ENCODE data around the gene SNCAIP.

SNCAIP gene

DNA sequence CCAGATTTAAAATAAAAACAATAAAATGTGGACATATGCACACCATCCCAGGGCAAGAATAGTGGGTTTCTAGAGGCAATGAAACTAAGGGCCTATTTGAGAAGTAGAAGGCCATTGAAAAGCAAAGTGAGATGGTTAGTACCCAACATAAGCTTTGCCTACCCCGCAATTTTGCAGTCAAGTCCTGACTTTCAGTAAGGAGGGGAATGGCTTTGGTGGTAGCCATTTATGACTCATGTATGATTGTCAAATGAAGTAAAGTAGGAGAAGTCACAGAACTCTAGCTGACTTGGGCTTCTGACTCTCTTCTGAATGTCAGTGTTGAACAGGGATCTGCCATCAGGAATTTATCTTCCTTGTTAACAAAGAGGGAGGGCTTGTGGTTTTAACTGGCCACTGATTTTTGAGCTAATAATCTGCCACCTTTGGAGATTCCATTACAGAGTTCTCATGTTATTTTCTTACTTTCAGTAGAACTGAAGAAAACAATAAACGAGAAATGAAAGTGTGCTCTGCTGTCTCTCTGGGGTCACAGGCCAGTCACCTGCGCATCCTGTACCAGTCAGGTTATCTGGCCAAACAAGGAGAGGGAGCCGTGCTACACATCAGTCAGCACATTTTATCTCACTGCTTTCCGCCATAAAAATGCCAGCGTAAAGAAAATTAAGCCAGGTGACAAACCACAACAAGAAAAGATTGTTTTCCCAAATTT is 14.3 kb upstream of the SNCAIP start:
- in situ Hi-C loops (cut with HindIII; ENCODE audit: low sequenced_read_pairs) = no loop called here
- DNase-seq (ENCODE audit: low read depth) = no peak
- H3K4me3 ChIP-seq (ENCODE audit: low read depth, low read length) = no peak overlapping the region
- no peak for TF ChIP-seq CTCF (IDR thresholded peaks at IDR 0.05; ENCODE audit: low read depth, low read length, missing control alignments)

GRCh38 chr5:122300374-122300773 is 11.7 kb upstream of the SNCAIP start:
- TF ChIP-seq CTCF (IDR thresholded peaks at IDR 0.05; ENCODE audit: low read depth, low read length, missing control alignments) = no peak
- DNase-seq (ENCODE audit: low read depth) = no peak
- in situ Hi-C loops (cut with HindIII; ENCODE audit: low sequenced_read_pairs) = no loop called here

GRCh38 chr5:122301016-122301415 is 11.0 kb upstream of the SNCAIP start:
- TF ChIP-seq CTCF (IDR thresholded peaks at IDR 0.05; ENCODE audit: low read depth, low read length, missing control alignments) = no peak
- in situ Hi-C loops (cut with HindIII; ENCODE audit: low sequenced_read_pairs) = no loop called here
- no peak for DNase-seq (ENCODE audit: low read depth)
- H3K4me3 ChIP-seq (ENCODE audit: low read depth, low read length) = no peak overlapping the region

More at GRCh38 chr5:122300374-122300773, 11.7 kb upstream of the SNCAIP start:
- no peak overlapping the region for H3K4me3 ChIP-seq (ENCODE audit: low read depth, low read length)

GRCh38 chr5:122304471-122305215 is 7.4 kb upstream of the SNCAIP start:
- in situ Hi-C loops (cut with HindIII; ENCODE audit: low sequenced_read_pairs) = no loop called here
- H3K4me3 ChIP-seq (ENCODE audit: low read depth, low read length) = no peak overlapping the region
- TF ChIP-seq CTCF (IDR thresholded peaks at IDR 0.05; ENCODE audit: low read depth, low read length, missing control alignments) = no peak
- no peak for DNase-seq (ENCODE audit: low read depth)

- in situ Hi-C loops (cut with HindIII; ENCODE audit: low sequenced_read_pairs) = no loop called here
These were observed 5.6 kb upstream of the SNCAIP start for GRCh38 chr5:122306461-122306860.

DNA sequence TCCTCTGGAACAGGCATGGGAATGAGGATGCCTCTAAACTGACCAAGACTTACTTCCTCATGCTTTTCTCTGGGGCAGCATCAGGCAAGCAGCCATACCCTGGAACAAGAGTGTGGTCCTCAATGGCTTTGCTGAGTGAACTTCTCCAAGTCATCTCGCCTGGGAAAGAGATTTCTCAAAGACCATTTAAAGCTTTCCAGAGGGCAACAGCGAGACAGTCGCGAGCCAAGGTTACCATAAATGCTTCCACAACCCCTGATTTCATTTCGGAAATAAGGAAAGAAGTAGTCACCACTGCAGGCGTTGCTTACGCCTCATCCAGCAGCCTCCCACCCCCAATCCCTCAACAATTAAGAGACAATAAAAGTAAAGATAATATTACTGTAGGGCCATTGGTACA is 1.1 kb upstream of the SNCAIP start:
- TF ChIP-seq CTCF (IDR thresholded peaks at IDR 0.05; ENCODE audit: low read depth, low read length, missing control alignments) = no peak
- DNase-seq (ENCODE audit: low read depth) = no peak
- in situ Hi-C loops (cut with HindIII; ENCODE audit: low sequenced_read_pairs) = no loop called here
- peak overlapping the region; percentile 79 for H3K4me3 ChIP-seq (ENCODE audit: low read depth, low read length)

More at GRCh38 chr5:122306461-122306860, 5.6 kb upstream of the SNCAIP start:
- DNase-seq (ENCODE audit: low read depth) = no peak
- TF ChIP-seq CTCF (IDR thresholded peaks at IDR 0.05; ENCODE audit: low read depth, low read length, missing control alignments) = no peak
- no peak overlapping the region for H3K4me3 ChIP-seq (ENCODE audit: low read depth, low read length)
